ENCODE measurements around the gene SELENOO. TPM values are rescaled to one million over a fixed set of nuclear protein-coding genes. Genes with fewer than 3 reads are reported as not detected.

Gene SELENOO
- total RNA-seq, 6 experiments from 2014 or later = 51.1 to 67.8 (median 59.2) TPM

DNA sequence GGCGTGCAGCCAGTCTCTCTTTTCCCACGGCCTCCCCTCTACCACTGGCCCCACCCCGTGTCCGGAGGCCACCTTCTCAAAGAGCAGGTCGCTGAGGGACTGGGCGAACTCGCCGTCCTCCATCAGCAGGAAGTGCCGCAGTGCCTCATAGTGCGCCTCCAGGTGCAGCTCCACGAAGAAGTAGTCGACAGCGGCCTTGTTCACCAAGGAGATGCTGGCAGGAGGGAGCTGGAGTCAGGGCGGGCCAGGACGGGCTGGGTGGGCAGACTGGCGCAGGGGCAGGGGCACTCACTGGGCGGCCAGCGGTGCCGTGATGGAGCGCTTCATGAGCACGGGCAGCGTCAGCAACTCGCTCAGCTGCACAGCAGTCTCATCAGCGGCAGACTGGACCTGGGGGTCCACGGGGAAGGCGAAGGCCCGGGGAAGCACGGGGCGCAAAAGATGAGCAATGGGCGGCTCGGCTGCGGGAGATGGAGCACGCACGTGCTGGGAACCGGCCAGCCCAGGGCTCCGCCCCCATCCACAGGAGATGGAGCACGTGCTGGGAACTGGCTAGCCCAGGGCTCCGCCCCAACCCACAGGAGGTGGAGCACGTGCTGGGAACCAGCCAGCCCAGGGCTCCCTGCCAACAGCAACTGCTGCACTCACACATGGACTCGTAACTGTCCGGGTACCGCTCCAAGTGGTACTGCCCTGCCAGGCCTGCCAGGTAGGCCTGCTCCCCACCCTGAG, 18.4 kb downstream of the SELENOO start:
- H3K4me3 ChIP-seq = no peak overlapping the region
- no peaks in the 10 kb centered on the region for H3K27me3 ChIP-seq
- peak overlapping the region in 1 of 3 donors; percentile 45 for H3K27ac ChIP-seq
- TF ChIP-seq, protein P1, sequence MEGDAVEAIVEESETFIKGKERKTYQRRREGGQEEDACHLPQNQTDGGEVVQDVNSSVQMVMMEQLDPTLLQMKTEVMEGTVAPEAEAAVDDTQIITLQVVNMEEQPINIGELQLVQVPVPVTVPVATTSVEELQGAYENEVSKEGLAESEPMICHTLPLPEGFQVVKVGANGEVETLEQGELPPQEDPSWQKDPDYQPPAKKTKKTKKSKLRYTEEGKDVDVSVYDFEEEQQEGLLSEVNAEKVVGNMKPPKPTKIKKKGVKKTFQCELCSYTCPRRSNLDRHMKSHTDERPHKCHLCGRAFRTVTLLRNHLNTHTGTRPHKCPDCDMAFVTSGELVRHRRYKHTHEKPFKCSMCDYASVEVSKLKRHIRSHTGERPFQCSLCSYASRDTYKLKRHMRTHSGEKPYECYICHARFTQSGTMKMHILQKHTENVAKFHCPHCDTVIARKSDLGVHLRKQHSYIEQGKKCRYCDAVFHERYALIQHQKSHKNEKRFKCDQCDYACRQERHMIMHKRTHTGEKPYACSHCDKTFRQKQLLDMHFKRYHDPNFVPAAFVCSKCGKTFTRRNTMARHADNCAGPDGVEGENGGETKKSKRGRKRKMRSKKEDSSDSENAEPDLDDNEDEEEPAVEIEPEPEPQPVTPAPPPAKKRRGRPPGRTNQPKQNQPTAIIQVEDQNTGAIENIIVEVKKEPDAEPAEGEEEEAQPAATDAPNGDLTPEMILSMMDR (IDR thresholded peaks at IDR 0.05) = no peak
- TF ChIP-seq POLR2A (IDR thresholded peaks at IDR 0.05) = no peak
- peaks cover 6 to 82% (median 28%) of the 10 kb centered on the region in 4 donors for H3K36me3 ChIP-seq
- no peaks in the 10 kb centered on the region for H3K9me3 ChIP-seq
- peaks cover 0 to 4% (median 2%) of the 10 kb centered on the region in 4 donors for H3K4me1 ChIP-seq
- DNase-seq (peak; percentile 87 to 98 (median 97)), ATAC-seq (peak; percentile 70 to 83 (median 79))
- intact Hi-C loops (cut with DNase I) = no loop called here
- whole genome bisulfite sequencing (ENCODE audit: insufficient coverage, low coverage, low lambda C conversion rate, missing lambda C conversion rate) = 89% methylated on average over 3 of the region's 42 CpGs

DNA sequence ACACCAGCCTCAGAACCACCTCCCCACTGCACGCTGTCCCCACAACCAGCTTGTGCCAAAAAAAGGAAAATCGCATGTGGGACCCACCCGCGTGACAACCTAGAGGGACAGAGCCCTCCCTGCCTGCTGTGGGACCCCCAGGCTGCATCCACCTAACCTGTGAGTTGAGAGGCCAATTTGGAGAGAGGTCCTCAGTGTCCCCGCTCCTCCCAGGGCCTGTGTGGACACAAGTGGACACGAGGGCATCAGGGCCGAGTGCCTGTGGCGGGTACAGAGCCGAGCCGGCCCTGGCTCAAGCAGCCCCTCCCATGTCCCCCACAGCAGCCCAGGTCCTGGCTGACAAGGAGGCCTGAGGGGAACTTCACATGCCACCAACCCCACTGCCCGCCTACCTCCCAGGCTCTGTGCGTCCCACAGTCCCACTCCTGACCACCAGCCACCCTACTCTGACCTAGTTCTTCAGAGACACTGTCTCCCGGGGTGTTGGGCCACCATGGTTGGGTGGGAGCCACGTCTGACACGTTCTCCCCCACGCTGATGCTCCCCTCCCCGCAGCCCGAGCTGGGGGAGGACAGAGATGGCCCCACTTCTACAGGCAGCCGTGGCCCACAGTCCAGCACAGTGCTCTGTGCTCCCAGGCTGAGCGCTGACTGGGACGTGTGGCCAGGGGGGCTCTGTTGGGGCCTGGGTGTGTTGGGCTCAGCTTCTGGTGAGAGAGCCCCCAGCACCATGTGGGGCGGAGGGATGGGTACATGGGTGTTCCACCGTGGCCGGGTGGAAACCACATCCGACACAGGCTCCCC, 19.2 kb downstream of the SELENOO start:
- H3K36me3 ChIP-seq = peaks cover 6 to 76% (median 24%) of the 10 kb centered on the region in 4 donors
- no peak for TF ChIP-seq POLR2A (IDR thresholded peaks at IDR 0.05)
- TF ChIP-seq, protein P1 (IDR thresholded peaks at IDR 0.05) = no peak
- H3K4me3 ChIP-seq = no peak overlapping the region
- intact Hi-C loops (cut with DNase I) = no loop called here
- H3K27me3 ChIP-seq = no peaks in the 10 kb centered on the region
- DNase-seq (peak in 2 of 3 donors; percentile 29 to 55), ATAC-seq (peak in 2 of 4 donors; percentile 0 to 11)
- H3K27ac ChIP-seq = peak overlapping the region in 1 of 3 donors; percentile 45
- H3K9me3 ChIP-seq = no peaks in the 10 kb centered on the region
- WGBS (ENCODE audit: insufficient coverage, low coverage, low lambda C conversion rate, missing lambda C conversion rate) = 100% methylated on average over 1 of the region's 25 CpGs
- H3K4me1 ChIP-seq = peaks cover 0 to 4% (median 2%) of the 10 kb centered on the region in 4 donors

DNA sequence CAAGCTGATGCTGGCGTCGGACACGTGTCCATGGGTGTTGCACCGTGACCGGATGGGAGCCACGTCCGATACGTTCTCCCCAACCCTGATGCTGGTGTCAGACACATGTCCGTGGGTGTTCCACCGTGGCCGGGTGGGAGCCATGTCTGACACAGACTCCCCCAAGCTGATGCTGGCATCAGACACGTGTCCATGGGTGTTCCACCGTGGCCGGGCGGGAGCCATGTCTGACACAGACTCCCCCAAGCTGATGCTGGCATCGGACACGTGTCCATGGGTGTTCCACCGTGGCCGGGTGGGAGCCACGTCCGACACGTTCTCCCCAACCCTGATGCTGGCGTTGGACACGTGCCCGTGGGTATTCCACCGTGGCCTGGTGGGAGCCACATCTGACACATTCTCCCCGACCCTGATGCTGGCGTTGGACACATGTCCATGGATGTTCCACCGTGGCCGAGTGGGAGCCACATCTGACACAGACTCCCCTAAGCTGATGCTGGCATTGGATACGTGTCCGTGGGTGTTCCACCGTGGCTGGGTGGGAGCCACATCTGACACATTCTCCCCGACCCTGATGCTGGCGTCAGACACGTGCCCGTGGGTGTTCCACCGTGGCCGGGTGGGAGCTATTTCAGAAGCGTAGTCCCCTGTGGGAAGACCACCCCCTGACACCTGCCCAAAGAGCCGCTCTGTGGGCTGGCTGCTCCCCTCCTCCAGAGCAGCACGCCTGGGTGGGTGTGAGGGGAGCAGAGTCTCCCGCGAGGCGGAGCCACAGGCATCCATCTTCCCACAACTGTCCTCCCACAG, 20.0 kb downstream of the SELENOO start:
- H3K36me3 ChIP-seq = peaks cover 6 to 75% (median 21%) of the 10 kb centered on the region in 4 donors
- DNase-seq = peak in 1 of 3 donors; percentile 19
- no peaks in the 10 kb centered on the region for H3K9me3 ChIP-seq
- no peak for TF ChIP-seq POLR2A (IDR thresholded peaks at IDR 0.05)
- TF ChIP-seq, protein P1 (IDR thresholded peaks at IDR 0.05) = no peak
- no peak for ATAC-seq
- WGBS (ENCODE audit: insufficient coverage, low coverage, low lambda C conversion rate, missing lambda C conversion rate) = 94% methylated on average over 6 of the region's 45 CpGs
- H3K4me3 ChIP-seq = no peak overlapping the region
- intact Hi-C loops (cut with DNase I) = no loop called here
- no peaks in the 10 kb centered on the region for H3K27me3 ChIP-seq
- peaks cover 0 to 4% (median 2%) of the 10 kb centered on the region in 4 donors for H3K4me1 ChIP-seq
- H3K27ac ChIP-seq = no peak overlapping the region

Measured in right lobe of liver (tissue), 6 donors.